Activated CD8-positive, alpha-beta memory T cell treated with anti-CD3 and anti-CD28 coated beads, Interleukin-2, amount 10 ng/mL, durations not matched to agents 7 days and 5 days (primary cell): ENCODE measurements around the gene NKX3-2. TPM values are rescaled to one million over a fixed set of nuclear protein-coding genes. Genes with fewer than 3 reads are reported as not detected.

Source experiments
- ATAC-seq: fragments of 150-1000 bp; cut with Tn5 transposase; one replicate; pipeline ENCODE4 v1.10.0; 2021; ENCODE audit warnings: moderate library complexity
- CTCF ChIA-PET: fragments of 350-600 bp; sonication (Branson Sonifier 250); formaldehyde crosslinking; loops from one replicate; lab custom pipeline; 2021; ENCODE audit warnings: antibody characterized with exemption; lab: Charles Lee
- DNase-seq: peaks from one replicate; pipeline ENCODE4 v3.0.0-alpha.2; 2020
- H3K27ac Mint-ChIP-seq: one replicate; pipeline ENCODE4 v1.8.0; 2021; ENCODE audit warnings: mild to moderate bottlenecking, mixed read lengths
- H3K27me3 Mint-ChIP-seq: one replicate; pipeline ENCODE4 v1.8.0; 2021; ENCODE audit warnings: mixed read lengths
- H3K36me3 Mint-ChIP-seq: one replicate; pipeline ENCODE4 v1.8.0; 2021; ENCODE audit warnings: mild to moderate bottlenecking, mixed read lengths
- H3K4me1 Mint-ChIP-seq: one replicate; pipeline ENCODE4 v1.8.0; 2021; ENCODE audit warnings: mixed read lengths
- H3K4me3 Mint-ChIP-seq: one replicate; pipeline ENCODE4 v1.8.0; 2021; ENCODE audit warnings: mild to moderate bottlenecking, moderate library complexity, mixed read lengths
- H3K9me3 Mint-ChIP-seq: one replicate; pipeline ENCODE4 v1.8.0; 2022; ENCODE audit warnings: low read depth, mixed read lengths
- total RNA-seq, 2 experiments: library from RNA; stranded (reverse); gene quantifications; one replicate each; pipeline ENCODE4 v1.2.3, GENCODE V29; 2021

Gene NKX3-2
- total RNA-seq, 2 experiments from 2014 or later = not detected

DNA sequence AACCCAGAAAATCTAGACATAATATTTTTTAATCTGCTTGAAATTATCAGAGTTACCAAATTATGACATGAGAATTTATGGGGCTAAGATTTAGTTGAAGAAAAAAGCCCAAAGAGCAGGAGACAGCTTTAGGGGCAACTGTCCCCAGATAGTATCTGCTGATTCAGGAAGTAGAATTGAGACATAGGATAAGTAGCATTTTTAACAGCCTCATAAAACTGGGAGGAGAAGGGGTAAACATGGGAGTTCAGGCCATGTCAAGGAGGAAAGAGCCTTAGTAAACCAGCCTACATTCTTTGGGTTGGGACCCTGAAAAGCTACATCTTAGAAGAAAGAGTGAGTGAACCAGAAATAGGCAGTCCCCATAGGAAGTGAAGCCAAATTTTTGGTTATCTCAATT lies 50.5 kb downstream of the NKX3-2 start:
- H3K9me3 Mint-ChIP-seq = no peaks in the 10 kb centered on the region
- CTCF ChIA-PET = no interaction called here

DNA sequence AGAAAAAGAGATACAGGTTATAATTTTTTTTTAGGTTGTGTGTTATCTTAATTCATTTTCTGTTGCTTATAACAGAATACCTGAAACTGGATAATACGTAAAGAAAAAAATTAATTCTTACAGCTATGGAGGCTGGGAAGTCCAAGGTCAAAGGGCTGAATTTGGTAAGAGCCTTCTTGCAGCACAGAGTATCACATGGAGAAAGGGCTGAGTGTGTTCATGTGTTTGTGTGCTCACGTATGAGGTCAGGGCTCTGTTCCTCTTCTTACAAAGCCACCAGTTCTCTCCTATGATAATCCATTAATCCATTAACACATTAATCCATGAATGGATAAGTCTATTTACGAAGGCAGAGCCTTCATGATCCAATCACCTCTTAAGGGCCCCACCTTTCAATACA lies 51.6 kb downstream of the NKX3-2 start:
- no peak for ATAC-seq
- H3K27ac Mint-ChIP-seq = no peak overlapping the region
- H3K4me3 Mint-ChIP-seq = no peak overlapping the region
- no peak for DNase-seq
- H3K27me3 Mint-ChIP-seq = peaks cover 33% of the 10 kb centered on the region
- no peaks in the 10 kb centered on the region for H3K36me3 Mint-ChIP-seq
- no peaks in the 10 kb centered on the region for H3K4me1 Mint-ChIP-seq
- no peaks in the 10 kb centered on the region for H3K9me3 Mint-ChIP-seq
- CTCF ChIA-PET = no interaction called here

More for the DNA sequence above, 50.5 kb downstream of the NKX3-2 start:
- Mint-ChIP-seq H3K27me3 (peaks cover 37% of the 10 kb centered on the region), H3K27ac (no peak overlapping the region), H3K36me3 (no peaks in the 10 kb centered on the region), H3K4me3 (no peak overlapping the region), H3K4me1 (no peaks in the 10 kb centered on the region)
- DNase-seq (no peak), ATAC-seq (no peak)

Other genes with a start within 250 kb of the NKX3-2 start
- 10 to 100 TPM; 13.7 to 19.0 TPM for gene RAB28, start 60.2 kb downstream of the NKX3-2 start, total RNA-seq
- gene BOD1L1, start 83.2 kb upstream of the NKX3-2 start, total RNA-seq = 10 to 100 TPM; 28.4 to 31.2 TPM